ENCODE data around the gene TRAPPC2L. TPM values are rescaled to one million over a fixed set of nuclear protein-coding genes. Genes with fewer than 3 reads are reported as not detected.
A peak's percentile ranks its signal among the peaks of the same experiment; 100 is the strongest.

TRAPPC2L gene
- total and polyA plus RNA-seq, 2 of the 13 experiments (the other 11 are each of a cell fraction or from before 2014, with no cell fraction given), result 96.3 to 107 TPM

- no peaks in the 10 kb centered on the region for H3K79me2 ChIP-seq (ENCODE audit: insufficient read depth, low read length)
- BruUV-seq (replicated peaks), result no TSS peak
- FAIRE-seq (no peak), DNase-seq (ENCODE audit: low spot score) (no peak), ATAC-seq (no peak)
- no peak overlapping the region for H3K4me3 ChIP-seq (replicated peaks in 1 of 3; ENCODE audit: insufficient read depth in 1 of 3, low read depth in 2 of 3, low read length in 3 of 3)
- H3K27ac ChIP-seq (ENCODE audit: extremely low read length, insufficient read depth, low read length), result no peak overlapping the region
- peaks cover 38 to 97% of the 10 kb centered on the region in 2 experiments for H3K27me3 ChIP-seq (ENCODE audit: control insufficient read depth in 1 of 2, insufficient read depth in 2 of 2, low read length in 2 of 2)
- ChIA-PET CTCF (ENCODE audit: low intra/inter-chr PET ratio, low total read pairs) (no interaction called here), POLR2A (no interaction called here)
- intact Hi-C loops (cut with micrococcal nuclease; ENCODE audit: unreplicated experiment), result no loop called here
- no peaks in the 10 kb centered on the region for H3K9me3 ChIP-seq (ENCODE audit: low read length)
- 40% methylated on average over 22 of the region's 26 CpGs for WGBS (ENCODE audit: low lambda C conversion rate)
- H2AFZ ChIP-seq (ENCODE audit: low read length), result no peak overlapping the region
- no peak overlapping the region for H3K4me2 ChIP-seq (ENCODE audit: low read depth, low read length)
- H3K9ac ChIP-seq (ENCODE audit: insufficient read depth, low read depth, low read length), result no peak overlapping the region
- peaks cover 24% of the 10 kb centered on the region for H3K4me1 ChIP-seq (ENCODE audit: insufficient read depth, low read length)
- peaks cover 13% of the 10 kb centered on the region; the same call in 1 of the 2 replicates for H4K20me1 ChIP-seq (ENCODE audit: insufficient read depth, low read length)
- H3K36me3 ChIP-seq (replicated peaks in 1 of 2; ENCODE audit: control insufficient read depth in 1 of 2, insufficient read depth in 2 of 2, low read length in 2 of 2), result no peaks in the 10 kb centered on the region
- in situ Hi-C loops (cut with HindIII; ENCODE audit: extremely low pct_ligation_motif_present, low pct_unique_long_range_greater_than_20kb), result no loop called here
- TF ChIP-seq UBTF (CRISPR knock-in tag; IDR thresholded peaks at IDR 0.05) (0 out of 2 replicates have a peak, but pooled peaks have one; percentile 21), ZNF207 (IDR thresholded peaks at IDR 0.05; ENCODE audit: borderline replicate concordance) (peak; percentile 61; the same call in 1 of the 2 replicates), ZNF891 (CRISPR knock-in tag; IDR thresholded peaks at IDR 0.05) (0 out of 2 replicates have a peak, but pooled peaks have one; percentile 60), HNRNPL (IDR thresholded peaks at IDR 0.05; ENCODE audit: low read depth, low read length) (peak; percentile 53; the same call in 1 of the 2 replicates), ZNF501 (CRISPR knock-in tag; IDR thresholded peaks at IDR 0.05) (no peak), XRCC5 (optimal IDR thresholded peaks at IDR 0.05; ENCODE audit: low read length) (peak; percentile 14)
Measured at GRCh38 chr16:88882358-88883030, 25.6 kb downstream of the TRAPPC2L start.

Measured in HepG2 (cell line).